Activated T-cell treated with anti-CD3 and anti-CD28 coated beads, Interleukin-2, amount 50 U/mL, for 72 hours (primary cell): Measurements from ENCODE around the gene SOX6. TPM values are rescaled to one million over a fixed set of nuclear protein-coding genes. Genes with fewer than 3 reads are reported as not detected.
"Not testable (repeated sequence)": the region's sequence is repeated elsewhere in the genome, so short reads cannot be mapped to it uniquely, and the experiment has no call there.

Source experiments
- ATAC-seq, 2 donors: fragments of 150-1000 bp; cut with Tn5 transposase; replicated peaks in 1 of 2; 2 replicates each; pipeline ENCODE4 v1.10.0; 2021; ENCODE audit warnings: moderate library complexity in 2 of 2, mild to moderate bottlenecking in 1 of 2
- DNase-seq, 2 donors: peaks; one replicate each; pipeline ENCODE4 v3.0.0; 2021 to 2022; ENCODE audit warnings: mixed read lengths in 1 of 2
- H3K27ac Mint-ChIP-seq: one replicate; pipeline ENCODE4 v1.8.0; 2022; ENCODE audit warnings: mild to moderate bottlenecking, moderate library complexity, mixed read lengths
- H3K27me3 Mint-ChIP-seq: one replicate; pipeline ENCODE4 v1.8.0; 2022; ENCODE audit warnings: low read depth, mixed read lengths
- H3K36me3 Mint-ChIP-seq, 2 donors: one replicate each; pipeline ENCODE4 v1.8.0; 2022; ENCODE audit warnings: mixed read lengths in 2 of 2, mild to moderate bottlenecking in 1 of 2; ENCODE audit not compliant: insufficient read depth in 2 of 2
- H3K4me1 Mint-ChIP-seq: one replicate; pipeline ENCODE4 v1.8.0; 2022; ENCODE audit warnings: low read depth, mixed read lengths
- H3K4me3 Mint-ChIP-seq, 2 donors: one replicate each; pipeline ENCODE4 v1.8.0; 2022; ENCODE audit warnings: mild to moderate bottlenecking in 2 of 2, mixed read lengths in 2 of 2, moderate library complexity in 2 of 2
- H3K9me3 Mint-ChIP-seq, 2 donors: one replicate each; pipeline ENCODE4 v1.8.0; 2022; ENCODE audit warnings: mixed read lengths in 2 of 2
- total RNA-seq, 2 donors: library from RNA; stranded (reverse); gene quantifications; one replicate each; pipeline ENCODE4 v1.2.3, GENCODE V29; 2022

SOX6 gene
- total RNA-seq, 2 donors from 2014 or later: 0.48 TPM; not detected in 1

DNA sequence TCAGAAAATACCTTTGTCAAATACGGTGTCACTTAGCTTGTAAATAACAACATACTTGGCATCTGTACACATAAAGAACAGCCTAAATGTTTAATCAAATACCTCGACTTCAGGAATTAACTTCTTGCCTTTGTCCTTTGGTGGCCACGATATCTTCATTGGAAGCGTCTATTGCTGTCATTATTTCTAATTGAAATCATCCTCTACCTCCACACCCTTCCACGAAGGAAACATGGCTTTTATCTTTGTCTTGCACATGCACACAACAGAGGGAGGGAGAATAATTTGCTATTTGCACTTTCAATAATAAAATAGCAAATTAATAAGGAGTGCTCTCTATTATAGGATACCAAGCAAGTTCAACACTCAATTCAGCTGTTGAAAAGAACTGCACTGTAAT is 25.8 kb upstream of the SOX6 start:
- H3K4me3 Mint-ChIP-seq: no peak overlapping the region
- no peak overlapping the region for H3K27ac Mint-ChIP-seq
- no peaks in the 10 kb centered on the region for H3K27me3 Mint-ChIP-seq
- ATAC-seq (no peak), DNase-seq (no peak)
- H3K4me1 Mint-ChIP-seq: no peaks in the 10 kb centered on the region
- H3K36me3 Mint-ChIP-seq: no peaks in the 10 kb centered on the region
- no peaks in the 10 kb centered on the region for H3K9me3 Mint-ChIP-seq

- Mint-ChIP-seq H3K4me1 (no peaks in the 10 kb centered on the region), H3K4me3 (no peak overlapping the region), H3K9me3 (no peaks in the 10 kb centered on the region), H3K27me3 (no peaks in the 10 kb centered on the region), H3K27ac (no peak overlapping the region), H3K36me3 (no peaks in the 10 kb centered on the region)
- DNase-seq (no peak), ATAC-seq (no peak)
Observed at GRCh38 chr11:16380941-16381568, 24.7 kb upstream of the SOX6 start.

DNA sequence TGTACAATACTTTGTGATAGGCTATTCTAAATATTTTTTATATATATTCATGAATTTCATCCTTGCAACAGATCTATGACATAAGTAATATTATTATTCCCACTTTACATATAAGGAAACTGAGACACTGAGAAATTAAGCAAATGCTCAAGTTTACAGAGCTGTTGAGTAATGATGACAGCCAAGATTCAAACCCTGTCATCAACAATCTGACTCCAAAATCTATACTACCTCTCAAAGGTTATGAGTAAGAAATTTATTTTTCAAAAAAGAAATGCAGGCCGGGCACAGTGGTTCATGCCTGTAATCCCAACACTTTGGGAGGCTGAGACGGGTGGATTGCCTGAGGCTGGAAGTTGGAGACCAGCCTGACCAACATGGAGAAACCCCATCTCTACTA is 22.6 kb upstream of the SOX6 start:
- no peaks in the 10 kb centered on the region for H3K27me3 Mint-ChIP-seq
- no peaks in the 10 kb centered on the region for H3K4me1 Mint-ChIP-seq
- H3K9me3 Mint-ChIP-seq: peaks cover 0 to 2% of the 10 kb centered on the region in 2 donors
- H3K4me3 Mint-ChIP-seq: no peak overlapping the region
- ATAC-seq (no peak), DNase-seq (no peak)
- no peaks in the 10 kb centered on the region for H3K36me3 Mint-ChIP-seq
- H3K27ac Mint-ChIP-seq: no peak overlapping the region

DNA sequence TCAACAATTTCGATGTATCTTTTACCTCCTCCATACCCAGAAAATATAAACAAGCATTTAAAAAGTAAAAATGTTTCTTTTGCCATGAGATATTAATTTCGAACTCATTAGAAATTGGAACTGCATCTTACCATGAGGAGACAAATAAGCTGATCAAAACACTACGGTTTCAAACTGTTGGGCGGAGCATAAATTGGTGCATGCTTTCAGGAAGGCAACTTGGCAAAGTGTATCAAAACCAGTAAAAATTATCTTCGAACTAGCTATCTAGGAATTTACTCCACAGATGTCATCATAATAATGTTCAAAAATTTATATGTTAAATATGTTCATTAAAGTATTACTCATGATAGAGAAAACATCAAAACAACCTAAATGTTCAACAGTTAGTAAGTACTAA is 21.4 kb upstream of the SOX6 start:
- Mint-ChIP-seq H3K27me3 (no peaks in the 10 kb centered on the region), H3K4me3 (no peak overlapping the region), H3K36me3 (no peaks in the 10 kb centered on the region), H3K4me1 (no peaks in the 10 kb centered on the region), H3K9me3 (peaks cover 0 to 2% of the 10 kb centered on the region in 2 donors), H3K27ac (no peak overlapping the region)
- no peak for ATAC-seq
- DNase-seq: no peak

- not testable (repeated sequence) for H3K36me3 Mint-ChIP-seq, ATAC-seq, H3K27me3 Mint-ChIP-seq, H3K4me3 Mint-ChIP-seq, DNase-seq, H3K27ac Mint-ChIP-seq, H3K4me1 Mint-ChIP-seq, H3K9me3 Mint-ChIP-seq
Observed at GRCh38 chr11:16375664-16376063, 19.3 kb upstream of the SOX6 start.

DNA sequence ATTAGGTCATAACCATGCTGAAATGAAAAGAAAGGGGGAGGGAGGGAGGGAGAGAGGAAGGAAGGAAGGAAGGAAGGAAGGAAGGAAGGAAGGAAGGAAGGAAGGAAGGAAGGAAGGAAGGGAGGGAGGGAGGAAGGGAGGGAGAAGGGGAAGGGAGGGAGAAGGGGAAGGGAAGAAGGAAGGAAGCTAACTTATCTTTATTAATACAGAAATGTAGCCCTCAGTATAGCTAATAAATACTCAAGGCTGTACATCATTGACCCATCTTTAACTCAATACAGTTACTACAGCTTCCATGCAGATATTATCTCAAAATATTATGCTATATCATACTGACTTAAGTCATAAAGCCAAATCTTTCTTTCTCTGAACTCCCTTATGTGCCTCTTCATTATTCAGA is 17.4 kb upstream of the SOX6 start:
- no peak for DNase-seq
- no peak overlapping the region for H3K4me3 Mint-ChIP-seq
- no peak for ATAC-seq
- peaks cover 4 to 6% of the 10 kb centered on the region in 2 donors for H3K9me3 Mint-ChIP-seq
- H3K4me1 Mint-ChIP-seq: no peaks in the 10 kb centered on the region
- no peaks in the 10 kb centered on the region for H3K36me3 Mint-ChIP-seq
- no peaks in the 10 kb centered on the region for H3K27me3 Mint-ChIP-seq
- H3K27ac Mint-ChIP-seq: no peak overlapping the region

GRCh38 chr11:16372355-16372754 is 16.0 kb upstream of the SOX6 start:
- DNase-seq (no peak), ATAC-seq (no peak)
- H3K27ac Mint-ChIP-seq: no peak overlapping the region
- H3K9me3 Mint-ChIP-seq: peaks cover 4 to 6% of the 10 kb centered on the region in 2 donors
- H3K4me3 Mint-ChIP-seq: no peak overlapping the region
- no peaks in the 10 kb centered on the region for H3K36me3 Mint-ChIP-seq
- no peaks in the 10 kb centered on the region for H3K4me1 Mint-ChIP-seq
- no peaks in the 10 kb centered on the region for H3K27me3 Mint-ChIP-seq

- Mint-ChIP-seq H3K36me3 (no peaks in the 10 kb centered on the region), H3K27me3 (no peaks in the 10 kb centered on the region), H3K27ac (no peak overlapping the region), H3K4me3 (no peak overlapping the region), H3K9me3 (peaks cover 2 to 10% of the 10 kb centered on the region in 2 donors), H3K4me1 (no peaks in the 10 kb centered on the region)
- no peak for ATAC-seq
- no peak for DNase-seq
Observed at GRCh38 chr11:16367252-16367651, 10.9 kb upstream of the SOX6 start.

DNA sequence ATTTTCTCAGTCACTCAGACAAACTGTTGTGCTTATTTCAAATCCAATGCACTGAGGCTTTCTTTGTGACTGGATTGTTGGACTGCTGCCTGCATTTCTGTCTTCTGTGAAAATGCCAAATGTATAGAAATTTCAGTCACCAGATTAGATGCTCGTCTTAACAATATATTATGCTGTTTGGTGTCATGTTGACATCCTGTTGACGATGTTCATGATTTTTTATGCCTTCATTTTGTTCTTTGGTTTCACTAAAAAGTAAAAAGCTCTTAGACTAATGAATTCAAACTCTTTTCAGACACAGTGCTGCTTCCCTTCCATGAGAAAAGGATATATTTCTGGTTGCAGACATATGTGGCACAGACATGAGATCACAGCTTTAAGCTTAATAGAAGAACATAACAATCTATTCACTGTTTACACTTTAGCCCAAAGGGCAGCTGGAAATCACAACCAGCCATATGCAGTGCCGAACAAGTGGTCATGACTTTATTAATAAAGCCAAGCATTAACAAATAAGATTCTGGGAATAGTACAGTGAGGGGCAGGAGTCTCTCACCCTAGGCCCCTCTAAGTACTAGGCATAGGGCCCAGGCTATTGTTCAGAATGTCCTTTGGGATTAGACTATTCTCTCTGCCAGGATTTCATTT is 9.4 kb upstream of the SOX6 start:
- H3K27ac Mint-ChIP-seq: no peak overlapping the region
- DNase-seq (no peak), ATAC-seq (no peak)
- no peaks in the 10 kb centered on the region for H3K36me3 Mint-ChIP-seq
- no peak overlapping the region for H3K4me3 Mint-ChIP-seq
- no peaks in the 10 kb centered on the region for H3K4me1 Mint-ChIP-seq
- H3K27me3 Mint-ChIP-seq: no peaks in the 10 kb centered on the region
- H3K9me3 Mint-ChIP-seq: peaks cover 2 to 10% of the 10 kb centered on the region in 2 donors

GRCh38 chr11:16364254-16364653 is 7.9 kb upstream of the SOX6 start:
- H3K27ac Mint-ChIP-seq: no peak overlapping the region
- H3K27me3 Mint-ChIP-seq: no peaks in the 10 kb centered on the region
- no peaks in the 10 kb centered on the region for H3K4me1 Mint-ChIP-seq
- H3K36me3 Mint-ChIP-seq: no peaks in the 10 kb centered on the region
- DNase-seq (no peak), ATAC-seq (no peak)
- peaks cover 0 to 8% of the 10 kb centered on the region in 2 donors for H3K9me3 Mint-ChIP-seq
- no peak overlapping the region for H3K4me3 Mint-ChIP-seq

DNA sequence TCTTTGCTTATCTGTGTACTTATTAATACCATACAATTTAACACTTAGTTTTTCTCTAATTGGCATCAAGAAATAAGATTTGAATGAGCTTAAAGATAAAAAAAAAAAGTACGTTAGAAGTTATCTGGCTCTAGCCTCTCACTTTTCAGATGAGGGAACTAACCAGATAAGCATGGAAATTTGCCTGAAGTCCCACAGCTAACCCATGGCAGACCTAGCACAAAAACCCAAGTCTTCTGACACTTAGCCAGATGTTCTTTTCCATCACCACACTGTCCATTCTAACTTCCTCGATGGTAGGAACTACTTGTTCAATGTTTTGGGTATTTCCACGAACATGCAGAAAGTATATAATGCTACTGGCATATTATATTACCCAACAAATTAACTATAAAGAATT is 7.4 kb upstream of the SOX6 start:
- H3K9me3 Mint-ChIP-seq: peaks cover 0 to 9% of the 10 kb centered on the region in 2 donors
- H3K36me3 Mint-ChIP-seq: no peaks in the 10 kb centered on the region
- no peak for DNase-seq
- H3K27ac Mint-ChIP-seq: no peak overlapping the region
- ATAC-seq: no peak
- H3K27me3 Mint-ChIP-seq: no peaks in the 10 kb centered on the region
- no peak overlapping the region for H3K4me3 Mint-ChIP-seq
- no peaks in the 10 kb centered on the region for H3K4me1 Mint-ChIP-seq

- no peaks in the 10 kb centered on the region for H3K27me3 Mint-ChIP-seq
- H3K4me3 Mint-ChIP-seq: no peak overlapping the region
- H3K36me3 Mint-ChIP-seq: no peaks in the 10 kb centered on the region
- DNase-seq (no peak), ATAC-seq (no peak)
- H3K9me3 Mint-ChIP-seq: peaks cover 0 to 7% of the 10 kb centered on the region in 2 donors
- no peak overlapping the region for H3K27ac Mint-ChIP-seq
- no peaks in the 10 kb centered on the region for H3K4me1 Mint-ChIP-seq
Observed at GRCh38 chr11:16361108-16361865, 4.9 kb upstream of the SOX6 start.

- no peaks in the 10 kb centered on the region for H3K27me3 Mint-ChIP-seq
- ATAC-seq (no peak), DNase-seq (no peak)
- H3K9me3 Mint-ChIP-seq: peaks cover 0 to 5% of the 10 kb centered on the region in 2 donors
- no peaks in the 10 kb centered on the region for H3K36me3 Mint-ChIP-seq
- H3K27ac Mint-ChIP-seq: no peak overlapping the region
- no peak overlapping the region for H3K4me3 Mint-ChIP-seq
- no peaks in the 10 kb centered on the region for H3K4me1 Mint-ChIP-seq
Observed at GRCh38 chr11:16359369-16359768, 3.0 kb upstream of the SOX6 start.
